Upper lobe of left lung (tissue), 6 donors: ENCODE results near the gene HTRA3. TPM values are rescaled to one million over a fixed set of nuclear protein-coding genes. Genes with fewer than 3 reads are reported as not detected.

Experiments
- ATAC-seq, 2 donors: fragments of 200-7000 bp; cut with Tn5 transposase; one replicate each; pipeline ENCODE4 v1.9.1; 2022; ENCODE audit warnings: mild to moderate bottlenecking in 2 of 2, moderate library complexity in 2 of 2; ENCODE audit not compliant: low FRiP score in 2 of 2
- DNase-seq, 2 donors: peaks; one replicate each; pipeline ENCODE4 v3.0.0-alpha.2; 2019 to 2020
- H3K27ac ChIP-seq, 4 donors: fragments of 200-600 bp; sonication (generic); one replicate each; pipeline ENCODE4 v1.5.1; 2016 to 2019
- H3K27me3 ChIP-seq, 4 donors: fragments of 200-600 bp; sonication (generic); one replicate each; pipeline ENCODE4 v1.5.1; 2017 to 2019
- H3K36me3 ChIP-seq, 4 donors: fragments of 200-600 bp; sonication (generic); one replicate each; pipeline ENCODE4 v1.5.1; 2016 to 2019
- H3K4me1 ChIP-seq, 4 donors: fragments of 200-600 bp; sonication (generic); one replicate each; pipeline ENCODE4 v1.5.1; 2018 to 2019
- H3K4me3 ChIP-seq, 4 donors: fragments of 200-600 bp; sonication (generic); one replicate each; pipeline ENCODE4 v1.5.1; 2017 to 2019; ENCODE audit warnings: mild to moderate bottlenecking in 2 of 4, moderate library complexity in 1 of 4
- H3K9me3 ChIP-seq, 4 donors: fragments of 200-600 bp; sonication (generic); one replicate each; pipeline ENCODE4 v1.5.1; 2018 to 2019
- EP300 ChIP-seq, 4 donors: sonication (generic); formaldehyde crosslinking; IDR thresholded peaks; one replicate each; pipeline ENCODE4 v1.5.1; 2017; ENCODE audit warnings: antibody characterized with exemption in 4 of 4, control low read depth in 2 of 4
- POLR2A ChIP-seq, 4 donors: fragments of 450-650 bp; IDR thresholded peaks; one replicate each; pipeline ENCODE4 v1.5.1; 2016 to 2017; ENCODE audit warnings: antibody characterized with exemption in 4 of 4, mild to moderate bottlenecking in 2 of 4
- POLR2AphosphoS5 ChIP-seq, 2 donors: sonication (generic); formaldehyde crosslinking; IDR thresholded peaks; one replicate each; pipeline ENCODE4 v1.5.1; 2017; ENCODE audit warnings: antibody characterized with exemption in 2 of 2
- WGBS, 2 donors: methylation state at CpG; one replicate each; pipeline ENCODE4 v1.1.5; 2017 to 2018; 5-methylcytosine and 5-hydroxymethylcytosine counted together
- total RNA-seq, 6 donors: library from RNA; depleted of rRNA in 4 of 6; stranded (reverse); fragments of >200 nt in 4 of 6; gene quantifications; one replicate each; pipeline versions ENCODE4 v1.1.0 to v1.2.1, GENCODE V29; 2016 to 2021
- TF ChIP-seq, protein P1 (sequence below), 6 experiments: fragments of 450-650 bp in 4 of 6; fragments of 200-600 bp in 2 of 6; sonication (generic) in 2 of 6; IDR thresholded peaks; one replicate each; pipeline ENCODE4 v1.5.1; 2016 to 2019; ENCODE audit warnings: antibody characterized with exemption in 6 of 6
- donor health status: DM: no; HTN: no; CAD: no; lungs with moderate emphysema.
- donor health status: DM: no; HTN: yes; CAD: no; lungs with severe emphysema.

HTRA3 gene
- total RNA-seq, 6 donors from 2014 or later = 5.2 to 51.1 (median 19.7) TPM

DNA sequence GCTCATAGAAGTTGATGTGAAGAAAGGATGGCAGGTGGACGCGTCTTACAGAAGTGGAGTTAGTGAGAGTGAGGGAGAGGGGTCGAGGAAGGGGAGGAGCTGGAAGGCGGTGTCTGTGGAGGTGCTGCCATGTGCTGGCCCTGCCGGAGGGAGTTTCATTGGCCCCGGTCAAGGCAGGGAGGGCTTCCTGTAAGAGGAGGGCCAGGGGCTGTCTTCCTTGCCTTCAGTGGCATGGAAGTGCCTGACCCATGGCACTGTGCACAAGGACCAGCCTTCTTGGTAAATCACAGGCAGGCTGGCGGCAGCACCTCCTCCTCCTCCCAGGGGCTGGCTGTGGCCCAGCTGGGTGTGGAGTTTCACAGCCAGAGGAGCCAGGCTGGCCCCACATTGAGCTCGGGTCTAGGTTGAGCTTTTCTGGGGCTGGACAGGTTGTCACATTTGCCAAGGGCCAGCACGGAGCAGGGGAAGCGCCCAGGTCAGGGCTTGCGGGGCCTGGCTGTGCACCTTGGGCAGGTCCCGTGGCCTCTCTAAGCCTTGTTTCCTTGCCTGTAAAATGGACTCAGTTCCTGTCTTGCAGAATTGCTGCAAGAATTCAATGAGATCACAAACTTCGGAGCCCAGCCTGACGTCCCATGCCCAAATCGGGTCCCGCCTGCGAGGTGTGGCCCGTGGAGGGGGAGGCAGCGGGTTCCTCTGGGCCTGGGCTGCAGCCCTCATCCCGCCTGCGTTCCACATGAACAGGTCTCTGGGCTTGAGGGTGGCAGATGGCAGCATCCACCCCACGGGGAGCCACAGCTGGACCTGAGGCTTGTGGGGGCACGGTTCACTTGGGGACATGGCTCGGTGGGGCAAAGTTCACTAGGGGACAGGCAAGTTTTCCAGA lies 7.0 kb downstream of the HTRA3 start:
- ATAC-seq (peak in 1 of 2 donors; percentile 22), DNase-seq (peak; percentile 40 to 83)
- WGBS, 2 donors = 69 to 70% methylated on average over 7 to 18 of the region's 24 CpGs
- Histone ChIP-seq H3K4me1 (peaks cover 20 to 49% (median 37%) of the 10 kb centered on the region in 4 donors), H3K36me3 (no peaks in the 10 kb centered on the region), H3K9me3 (no peaks in the 10 kb centered on the region), H3K27me3 (no peaks in the 10 kb centered on the region), H3K4me3 (no peak overlapping the region), H3K27ac (no peak overlapping the region)
- TF ChIP-seq POLR2A (IDR thresholded peaks at IDR 0.05) = no peak
- TF ChIP-seq EP300 (IDR thresholded peaks at IDR 0.05) = no peak
- no peak for TF ChIP-seq POLR2AphosphoS5 (IDR thresholded peaks at IDR 0.05)
- TF ChIP-seq, protein P1, sequence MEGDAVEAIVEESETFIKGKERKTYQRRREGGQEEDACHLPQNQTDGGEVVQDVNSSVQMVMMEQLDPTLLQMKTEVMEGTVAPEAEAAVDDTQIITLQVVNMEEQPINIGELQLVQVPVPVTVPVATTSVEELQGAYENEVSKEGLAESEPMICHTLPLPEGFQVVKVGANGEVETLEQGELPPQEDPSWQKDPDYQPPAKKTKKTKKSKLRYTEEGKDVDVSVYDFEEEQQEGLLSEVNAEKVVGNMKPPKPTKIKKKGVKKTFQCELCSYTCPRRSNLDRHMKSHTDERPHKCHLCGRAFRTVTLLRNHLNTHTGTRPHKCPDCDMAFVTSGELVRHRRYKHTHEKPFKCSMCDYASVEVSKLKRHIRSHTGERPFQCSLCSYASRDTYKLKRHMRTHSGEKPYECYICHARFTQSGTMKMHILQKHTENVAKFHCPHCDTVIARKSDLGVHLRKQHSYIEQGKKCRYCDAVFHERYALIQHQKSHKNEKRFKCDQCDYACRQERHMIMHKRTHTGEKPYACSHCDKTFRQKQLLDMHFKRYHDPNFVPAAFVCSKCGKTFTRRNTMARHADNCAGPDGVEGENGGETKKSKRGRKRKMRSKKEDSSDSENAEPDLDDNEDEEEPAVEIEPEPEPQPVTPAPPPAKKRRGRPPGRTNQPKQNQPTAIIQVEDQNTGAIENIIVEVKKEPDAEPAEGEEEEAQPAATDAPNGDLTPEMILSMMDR (IDR thresholded peaks at IDR 0.05) = no peak

DNA sequence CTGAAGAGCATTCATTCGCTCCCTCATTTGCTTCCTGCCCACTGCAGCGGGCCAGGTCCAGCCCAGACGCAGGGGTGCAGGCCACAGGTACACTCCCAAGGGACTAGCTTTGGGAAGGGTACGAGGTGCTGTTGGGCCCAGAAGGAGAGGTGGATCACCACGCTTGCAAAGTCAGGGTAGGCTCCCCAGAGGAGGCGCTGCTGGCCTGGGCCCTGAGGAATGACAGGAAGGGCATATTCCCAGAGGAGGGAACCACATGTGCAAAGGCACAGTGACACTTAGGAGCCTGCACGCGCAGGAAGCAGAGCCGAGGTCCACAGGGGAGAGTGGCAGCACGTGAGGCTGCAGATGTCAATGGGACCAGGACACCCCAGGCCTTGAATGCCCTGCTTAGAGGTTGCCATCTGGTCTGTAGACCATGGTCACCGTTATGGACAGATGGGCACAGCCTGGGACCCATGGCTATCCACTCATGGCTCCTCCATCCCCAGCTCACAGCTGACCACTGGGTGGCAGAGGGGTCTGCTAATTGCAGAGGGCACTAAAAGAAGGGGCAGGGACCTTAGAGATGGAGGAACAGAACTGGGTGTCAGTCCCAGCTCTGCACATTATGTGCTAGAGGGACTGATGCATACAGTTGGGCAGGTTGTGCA lies 7.9 kb downstream of the HTRA3 start:
- 90 to 97% methylated on average over 6 to 11 of the region's 11 CpGs for WGBS, 2 donors

DNA sequence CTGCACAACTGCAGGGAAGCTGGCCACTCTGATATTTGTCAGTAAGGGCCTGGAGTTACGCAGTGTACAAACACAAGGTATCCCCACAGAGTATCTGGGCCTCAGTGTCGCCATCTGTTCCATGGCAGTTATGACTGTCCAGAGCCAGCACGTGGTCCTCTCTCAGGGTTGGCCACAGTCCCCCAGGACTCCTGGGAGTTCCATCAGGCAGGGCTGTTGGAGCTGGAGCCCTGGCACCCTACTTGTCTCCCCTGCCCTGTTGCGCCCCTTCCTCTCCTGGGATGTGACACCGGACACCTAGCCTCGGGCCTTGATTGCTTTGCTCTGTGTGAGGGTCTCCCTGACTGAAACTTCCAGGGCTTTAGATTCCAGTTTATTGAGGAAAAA lies 8.4 kb downstream of the HTRA3 start:
- WGBS, 2 donors = 75 to 78% methylated on average over 2 to 6 of the region's 6 CpGs
- H3K27ac ChIP-seq = peak overlapping the region in 1 of 4 donors; percentile 17
- ATAC-seq (no peak), DNase-seq (no peak)
- H3K9me3 ChIP-seq = no peaks in the 10 kb centered on the region
- H3K36me3 ChIP-seq = no peaks in the 10 kb centered on the region
- no peak overlapping the region for H3K4me3 ChIP-seq
- peaks cover 14 to 37% (median 27%) of the 10 kb centered on the region in 4 donors for H3K4me1 ChIP-seq
- H3K27me3 ChIP-seq = no peaks in the 10 kb centered on the region
- no peak for TF ChIP-seq EP300 (IDR thresholded peaks at IDR 0.05)
- TF ChIP-seq, protein P1 (IDR thresholded peaks at IDR 0.05) = no peak

More for the DNA sequence above, 7.9 kb downstream of the HTRA3 start:
- no peaks in the 10 kb centered on the region for H3K27me3 ChIP-seq
- ATAC-seq (no peak), DNase-seq (no peak)
- H3K36me3 ChIP-seq = no peaks in the 10 kb centered on the region
- TF ChIP-seq POLR2AphosphoS5 (IDR thresholded peaks at IDR 0.05) (no peak), EP300 (IDR thresholded peaks at IDR 0.05) (no peak), POLR2A (IDR thresholded peaks at IDR 0.05) (no peak)
- TF ChIP-seq, protein P1 (IDR thresholded peaks at IDR 0.05) = no peak
- no peaks in the 10 kb centered on the region for H3K9me3 ChIP-seq
- peaks cover 19 to 42% (median 32%) of the 10 kb centered on the region in 4 donors for H3K4me1 ChIP-seq
- H3K27ac ChIP-seq = no peak overlapping the region
- H3K4me3 ChIP-seq = no peak overlapping the region

DNA sequence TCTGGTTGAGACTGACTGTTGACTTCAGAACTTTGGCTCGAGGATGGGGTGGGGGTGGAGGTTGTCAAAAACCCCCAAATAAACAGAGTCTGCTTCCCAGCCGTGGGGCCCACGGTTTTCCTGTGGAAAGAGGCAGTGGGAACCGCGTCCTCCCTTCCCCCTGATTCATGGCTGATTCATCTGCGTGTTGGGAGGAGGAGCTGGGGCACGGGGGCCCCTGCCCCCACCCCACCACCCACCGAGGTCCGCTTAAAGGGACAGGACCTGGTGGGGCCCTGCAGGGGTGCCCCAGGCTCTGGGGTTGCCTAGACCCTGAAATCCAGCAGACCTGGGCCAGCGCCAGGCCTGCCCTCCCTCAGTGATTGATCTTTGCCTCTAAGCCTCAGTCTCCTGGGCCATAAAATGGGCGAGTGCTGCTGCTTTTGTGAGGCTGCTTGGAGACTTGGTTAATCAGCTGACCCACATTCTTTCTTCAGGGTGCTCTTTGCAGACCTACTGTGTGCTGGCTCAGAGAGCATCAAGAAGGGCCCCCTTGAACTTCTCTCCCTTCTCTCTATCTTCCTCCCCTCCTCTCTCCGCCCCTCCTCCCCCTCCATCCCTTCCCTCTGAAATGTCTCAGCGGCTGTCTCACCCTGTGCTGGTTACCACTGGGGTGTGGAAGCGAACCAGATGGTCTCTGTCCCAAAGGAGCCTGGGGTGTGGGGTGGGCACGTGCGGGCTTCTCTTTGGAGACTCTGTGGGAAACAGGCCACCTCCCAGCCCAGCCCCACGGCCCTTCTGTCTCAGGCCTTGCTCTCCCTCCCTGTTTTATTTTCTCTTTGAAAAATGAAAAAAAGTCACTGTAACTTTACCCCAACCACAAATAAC lies 9.1 kb downstream of the HTRA3 start:
- ATAC-seq = peak in 1 of 2 donors; percentile 61
- H3K27me3 ChIP-seq = no peaks in the 10 kb centered on the region
- H3K9me3 ChIP-seq = no peaks in the 10 kb centered on the region
- 37 to 44% methylated on average over 13 to 17 of the region's 17 CpGs for WGBS, 2 donors
- no peaks in the 10 kb centered on the region for H3K36me3 ChIP-seq
- DNase-seq = peak in 1 of 2 donors; percentile 65
- TF ChIP-seq POLR2AphosphoS5 (IDR thresholded peaks at IDR 0.05) = no peak
- TF ChIP-seq POLR2A (IDR thresholded peaks at IDR 0.05) = no peak
- TF ChIP-seq EP300 (IDR thresholded peaks at IDR 0.05) = no peak
- TF ChIP-seq, protein P1 (IDR thresholded peaks at IDR 0.05) = no peak
- H3K4me1 ChIP-seq = peaks cover 11 to 33% (median 23%) of the 10 kb centered on the region in 4 donors
- H3K4me3 ChIP-seq = no peak overlapping the region
- peak overlapping the region in 1 of 4 donors; percentile 17 for H3K27ac ChIP-seq
